HepG2 (cell line): Measurements from ENCODE around the gene QDPR. TPM values are rescaled to one million over a fixed set of nuclear protein-coding genes. Genes with fewer than 3 reads are reported as not detected.

Experiments
- ATF6 ChIP-seq: sonication (generic); formaldehyde crosslinking; conservative IDR thresholded peaks from 2 replicates; pipeline ENCODE4 v1.4.0; 2020; ENCODE audit warnings: missing genetic modification reagents
- CREBL2 ChIP-seq: sonication (generic); formaldehyde crosslinking; IDR thresholded peaks from 2 replicates; pipeline ENCODE4 v1.8.1; 2023; ENCODE audit warnings: missing genetic modification reagents, mild to moderate bottlenecking, borderline replicate concordance
- ETS1 ChIP-seq: sonication (generic); formaldehyde crosslinking; IDR thresholded peaks from 2 replicates; pipeline ENCODE4 v1.4.0; 2020; ENCODE audit warnings: missing genetic modification reagents
- GPN1 ChIP-seq: sonication (generic); formaldehyde crosslinking; IDR thresholded peaks from 2 replicates; pipeline ENCODE4 v1.5.1; 2020; ENCODE audit warnings: missing genetic modification reagents, borderline replicate concordance
- HMG20B ChIP-seq: conservative IDR thresholded peaks from 2 replicates; pipeline ENCODE4 v1.6.1; 2016; ENCODE audit warnings: missing genetic modification reagents, missing compliant biosample characterization
- KDM5B ChIP-seq: sonication (generic); formaldehyde crosslinking; IDR thresholded peaks from 2 replicates; pipeline ENCODE4 v1.4.0; 2020; ENCODE audit warnings: missing genetic modification reagents, mild to moderate bottlenecking, borderline replicate concordance
- ONECUT2 ChIP-seq: sonication (generic); formaldehyde crosslinking; IDR thresholded peaks from 2 replicates; pipeline ENCODE4 v1.4.0; 2020; ENCODE audit warnings: missing genetic modification reagents
- SAFB2 ChIP-seq: sonication (generic); formaldehyde crosslinking; IDR thresholded peaks from 2 replicates; pipeline ENCODE4 v1.5.1; 2020; ENCODE audit warnings: missing genetic modification reagents, low read depth, mild to moderate bottlenecking, borderline replicate concordance
- SKIL ChIP-seq: sonication (generic); formaldehyde crosslinking; IDR thresholded peaks from 2 replicates; pipeline ENCODE4 v1.8.0; 2022; ENCODE audit warnings: missing genetic modification reagents, mild to moderate bottlenecking, moderate library complexity, borderline replicate concordance
- TMF1 ChIP-seq: sonication (generic); formaldehyde crosslinking; IDR thresholded peaks from 2 replicates; pipeline ENCODE4 v1.8.1; 2022; ENCODE audit warnings: low read depth, missing genetic modification reagents
- ZBTB39 ChIP-seq: sonication (generic); formaldehyde crosslinking; IDR thresholded peaks from 2 replicates; pipeline ENCODE4 v1.5.0; 2020; ENCODE audit warnings: missing genetic modification reagents
- ZFP82 ChIP-seq: sonication (generic); formaldehyde crosslinking; IDR thresholded peaks from 2 replicates; pipeline ENCODE4 v1.5.1; 2020; ENCODE audit warnings: mild to moderate bottlenecking, missing genetic modification reagents, borderline replicate concordance
- ZNF3 ChIP-seq: IDR thresholded peaks from 2 replicates; pipeline ENCODE4 v1.7.0; 2017; ENCODE audit warnings: inconsistent platforms
- ZNF34 ChIP-seq: sonication (generic); formaldehyde crosslinking; IDR thresholded peaks from 2 replicates; pipeline ENCODE4 v1.4.0; 2020; ENCODE audit warnings: mild to moderate bottlenecking, missing genetic modification reagents, borderline replicate concordance
- ZNF747 ChIP-seq: sonication (generic); formaldehyde crosslinking; IDR thresholded peaks from 2 replicates; pipeline ENCODE4 v1.8.1; 2023; ENCODE audit warnings: missing genetic modification reagents, mild to moderate bottlenecking, borderline replicate concordance
- ZNF776 ChIP-seq: sonication (generic); formaldehyde crosslinking; IDR thresholded peaks from 2 replicates; pipeline ENCODE4 v1.4.0; 2020; ENCODE audit warnings: mild to moderate bottlenecking, missing genetic modification reagents
- ZSCAN5A ChIP-seq: sonication (generic); formaldehyde crosslinking; IDR thresholded peaks from 2 replicates; pipeline ENCODE4 v1.8.0; 2022; ENCODE audit warnings: mild to moderate bottlenecking, missing genetic modification reagents, borderline replicate concordance
- polyA plus RNA-seq, 8 experiments: library from polyadenylated mRNA; depleted of rRNA in 3 of 8; stranded (reverse) in 7 of 8; unstranded in 1 of 8; fragments of >200 nt; fragmentation: Illumina TruSeq in 4 of 8; extraction: Trizol in 4 of 8; gene quantifications; 2 replicates each; pipeline versions ENCODE4 v1.2.1 to v1.2.3, GENCODE V29; 2011 to 2016; ENCODE audit warnings: low read depth in 4 of 8, missing spikeins in 1 of 8, mixed read lengths in 1 of 8; ENCODE audit not compliant: insufficient read depth in 1 of 8
- total RNA-seq, 5 experiments: library from RNA; depleted of rRNA; stranded (reverse); fragments of >200 nt; fragmentation: Illumina TruSeq; extraction: Trizol; gene quantifications; 2 replicates each; pipeline ENCODE4 v1.2.3, GENCODE V29; 2016; ENCODE audit warnings: low read depth in 1 of 5

Gene QDPR
- total and polyA plus RNA-seq, 2 of the 13 experiments (the other 11 are each of a cell fraction or from before 2014, with no cell fraction given): 9.9 to 95.5 TPM

GRCh38 chr4:17511950-17512795, at the start of gene QDPR (continued):
- no peak for TF ChIP-seq CREBL2
- no peak for TF ChIP-seq ATF6 (CRISPR knock-in tag)
- no peak for TF ChIP-seq ZNF3 (CRISPR knock-in tag)
- TF ChIP-seq ZBTB39 (CRISPR knock-in tag): no peak
- no peak for TF ChIP-seq ZSCAN5A (CRISPR knock-in tag)
- peak; percentile 50; the same call in 1 of the 2 replicates for TF ChIP-seq SAFB2 (CRISPR knock-in tag)
- TF ChIP-seq ETS1: no peak
- peak; percentile 79 for TF ChIP-seq TMF1
- TF ChIP-seq HMG20B (CRISPR knock-in tag): no peak
- TF ChIP-seq ZNF747: no peak
- no peak for TF ChIP-seq GPN1
- peak; percentile 16; the same call in 1 of the 2 replicates for TF ChIP-seq KDM5B (CRISPR knock-in tag)
- no peak for TF ChIP-seq ZFP82 (CRISPR knock-in tag)
- TF ChIP-seq ZNF34: no peak
- TF ChIP-seq ONECUT2 (CRISPR knock-in tag): no peak
- TF ChIP-seq ZNF776: no peak
- no peak for TF ChIP-seq SKIL (CRISPR knock-in tag)
